HL-60 (cell line): ENCODE measurements around the gene FARS2.

ENCODE experiments used
- SPI1 ChIP-seq: IDR thresholded peaks from 2 replicates; pipeline ENCODE4 v1.6.1; 2012; ENCODE audit warnings: low read depth, mild to moderate bottlenecking, borderline replicate concordance
- TF ChIP-seq, protein P1 (sequence below): IDR thresholded peaks from one replicate; pipeline ENCODE4 v1.5.1; 2011; ENCODE audit warnings: low read length, control low read depth, inconsistent platforms; ENCODE audit not compliant: insufficient read depth

DNA sequence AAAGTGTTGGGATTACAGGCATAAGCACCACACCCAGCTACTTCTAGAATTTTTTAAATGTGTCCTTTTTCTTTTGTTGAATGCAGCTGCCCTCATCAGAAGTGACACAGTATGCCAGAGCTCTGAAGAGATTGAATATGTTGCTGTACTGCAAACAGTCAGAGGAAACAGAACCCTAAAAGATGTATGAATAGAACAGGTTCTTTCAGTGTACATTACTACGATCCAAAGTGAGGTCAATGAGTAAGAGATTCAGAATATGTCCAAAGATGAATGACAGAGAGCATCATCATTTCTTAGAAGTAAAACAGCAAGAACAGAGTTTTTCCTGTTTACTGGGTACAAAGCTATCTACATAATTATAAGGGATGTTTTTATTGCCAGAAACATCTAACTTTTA is 476.9 kb downstream of the FARS2 start:
- TF ChIP-seq, protein P1, sequence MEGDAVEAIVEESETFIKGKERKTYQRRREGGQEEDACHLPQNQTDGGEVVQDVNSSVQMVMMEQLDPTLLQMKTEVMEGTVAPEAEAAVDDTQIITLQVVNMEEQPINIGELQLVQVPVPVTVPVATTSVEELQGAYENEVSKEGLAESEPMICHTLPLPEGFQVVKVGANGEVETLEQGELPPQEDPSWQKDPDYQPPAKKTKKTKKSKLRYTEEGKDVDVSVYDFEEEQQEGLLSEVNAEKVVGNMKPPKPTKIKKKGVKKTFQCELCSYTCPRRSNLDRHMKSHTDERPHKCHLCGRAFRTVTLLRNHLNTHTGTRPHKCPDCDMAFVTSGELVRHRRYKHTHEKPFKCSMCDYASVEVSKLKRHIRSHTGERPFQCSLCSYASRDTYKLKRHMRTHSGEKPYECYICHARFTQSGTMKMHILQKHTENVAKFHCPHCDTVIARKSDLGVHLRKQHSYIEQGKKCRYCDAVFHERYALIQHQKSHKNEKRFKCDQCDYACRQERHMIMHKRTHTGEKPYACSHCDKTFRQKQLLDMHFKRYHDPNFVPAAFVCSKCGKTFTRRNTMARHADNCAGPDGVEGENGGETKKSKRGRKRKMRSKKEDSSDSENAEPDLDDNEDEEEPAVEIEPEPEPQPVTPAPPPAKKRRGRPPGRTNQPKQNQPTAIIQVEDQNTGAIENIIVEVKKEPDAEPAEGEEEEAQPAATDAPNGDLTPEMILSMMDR: no peak
- TF ChIP-seq SPI1: no peak
